HG03108 (cell line): ENCODE data around the gene KHDC1.
A peak's percentile ranks its signal among the peaks of the same experiment; 100 is the strongest.
"Not testable (repeated sequence)": the region's sequence is repeated elsewhere in the genome, so short reads cannot be mapped to it uniquely, and the experiment has no call there.

Source experiments
- ATAC-seq: cut with Tn5 transposase; IDR thresholded peaks from one replicate; pipeline ENCODE4 v1.9.1; 2021; ENCODE audit warnings: moderate library complexity; ENCODE audit not compliant: unreplicated experiment

KHDC1 gene, protein sequence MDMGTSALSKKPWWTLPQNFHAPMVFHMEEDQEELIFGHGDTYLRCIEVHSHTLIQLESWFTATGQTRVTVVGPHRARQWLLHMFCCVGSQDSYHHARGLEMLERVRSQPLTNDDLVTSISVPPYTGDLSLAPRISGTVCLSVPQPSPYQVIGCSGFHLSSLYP

DNA sequence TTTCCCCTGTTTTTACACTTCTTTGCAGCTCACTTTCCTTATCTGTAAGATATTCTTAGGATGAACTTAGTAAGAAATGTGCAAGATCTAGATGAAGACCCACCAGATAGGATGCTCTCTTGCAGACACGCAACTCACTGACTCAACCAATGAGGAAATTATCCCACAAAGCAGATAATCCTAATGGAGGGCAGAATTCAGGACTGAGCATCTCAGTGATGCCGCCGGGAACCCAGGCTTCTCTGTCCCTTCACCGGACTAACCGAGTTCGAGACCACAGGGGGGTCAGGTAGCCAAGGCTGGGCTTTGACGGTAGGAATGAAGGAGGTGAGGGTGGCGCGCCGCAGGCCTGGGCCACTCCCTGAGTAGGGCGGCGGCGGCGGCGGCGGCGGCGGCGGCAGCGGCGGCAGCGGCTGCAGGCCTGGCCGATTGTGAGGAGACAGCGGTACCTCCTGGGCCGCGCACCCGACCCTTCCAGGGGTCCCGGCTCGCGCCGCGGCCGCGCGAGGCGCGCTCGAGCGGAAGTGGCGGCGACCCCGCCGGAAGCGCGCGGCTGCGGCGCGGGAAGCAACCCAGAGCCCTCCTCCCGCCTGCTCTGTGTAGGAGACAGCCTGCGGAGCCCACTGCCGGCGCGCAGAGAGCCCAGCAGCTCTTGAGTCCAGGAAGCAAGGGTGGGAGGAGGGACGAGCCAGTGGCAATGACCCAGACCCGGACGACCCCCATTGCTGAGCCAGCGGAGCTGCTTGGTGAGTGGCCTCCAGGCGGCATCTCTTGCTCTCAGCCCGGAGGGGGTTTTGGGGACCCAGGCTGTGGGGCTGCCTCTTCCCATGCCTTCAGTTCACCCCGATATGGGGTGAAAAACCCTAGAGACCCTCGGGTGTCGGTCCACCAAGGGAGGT is at the start of gene KHDC1:
Gene KHDC1 (minus strand): TSS at position 526 of the 899 bp plus-strand sequence. CDS start 20,679 bp downstream, outside the sequence.
- peak; percentile 97 for ATAC-seq

DNA sequence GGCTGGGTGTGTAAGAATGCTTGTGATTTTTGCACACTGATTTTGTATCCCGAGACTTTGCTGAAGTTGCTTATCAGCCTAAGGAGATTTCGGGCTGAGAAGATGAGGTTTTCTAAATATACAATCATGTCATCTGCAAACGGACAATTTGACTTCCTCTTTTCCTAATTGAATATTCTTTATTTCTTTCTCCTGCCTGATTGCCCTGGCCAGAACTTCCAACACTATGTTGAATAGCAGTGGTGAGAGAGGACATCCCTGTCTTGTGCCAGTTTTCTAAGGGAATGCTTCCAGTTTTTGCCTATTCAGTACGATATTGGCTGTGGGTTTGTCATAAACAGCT is 47.5 kb upstream of the KHDC1 start:
- not testable (repeated sequence) for ATAC-seq

DNA sequence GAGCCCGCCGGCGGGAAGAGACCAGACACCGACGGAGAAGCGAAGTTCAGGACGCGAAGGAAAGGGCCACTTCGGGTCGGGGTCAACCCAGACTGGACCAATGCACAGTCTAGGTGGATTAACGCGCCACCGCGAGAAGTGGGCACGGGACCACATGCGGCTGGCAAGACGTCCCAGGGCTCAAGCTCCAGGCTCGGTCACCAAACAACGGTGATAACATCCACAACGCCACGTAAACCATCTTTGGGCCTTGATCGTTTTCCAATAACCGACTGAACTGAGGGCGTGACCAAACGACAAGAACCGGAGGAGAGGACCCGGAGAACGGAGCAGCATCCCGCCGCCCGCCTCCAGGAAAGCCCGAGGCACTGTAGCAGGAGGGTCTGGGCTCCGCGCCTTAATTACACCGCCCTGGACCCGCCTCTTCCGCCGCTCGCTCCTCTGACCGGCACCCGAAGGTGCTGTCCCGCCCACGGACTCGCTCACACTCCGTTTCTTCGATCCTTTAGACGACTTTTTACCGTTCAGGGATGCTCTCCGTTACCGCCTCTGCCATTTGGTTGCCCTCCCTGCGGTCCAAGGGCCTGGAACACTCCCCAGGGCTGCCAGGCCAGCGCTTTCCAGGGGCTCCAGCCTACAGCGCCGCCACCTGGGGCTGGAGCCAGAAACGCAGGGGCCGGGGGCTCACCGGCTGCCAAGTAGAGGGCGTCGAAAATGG is 46.9 kb upstream of the KHDC1 start:
- ATAC-seq: peak; percentile 97

DNA sequence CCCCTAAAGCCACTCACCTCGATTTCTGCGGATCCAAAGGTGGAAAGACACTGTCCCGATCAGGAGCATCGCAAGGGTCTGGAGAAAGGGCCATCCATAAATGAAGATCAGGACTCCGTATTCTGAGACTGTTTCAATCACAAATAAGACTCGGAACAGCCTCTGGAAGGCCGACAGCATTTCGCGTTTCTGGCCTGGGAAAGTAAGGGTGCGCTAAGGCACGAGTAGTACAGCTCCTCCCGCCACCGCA is 46.5 kb upstream of the KHDC1 start:
- ATAC-seq: no peak

GRCh38 chr6:73308712-73309534 is 45.9 kb upstream of the KHDC1 start:
- ATAC-seq: no peak

DNA sequence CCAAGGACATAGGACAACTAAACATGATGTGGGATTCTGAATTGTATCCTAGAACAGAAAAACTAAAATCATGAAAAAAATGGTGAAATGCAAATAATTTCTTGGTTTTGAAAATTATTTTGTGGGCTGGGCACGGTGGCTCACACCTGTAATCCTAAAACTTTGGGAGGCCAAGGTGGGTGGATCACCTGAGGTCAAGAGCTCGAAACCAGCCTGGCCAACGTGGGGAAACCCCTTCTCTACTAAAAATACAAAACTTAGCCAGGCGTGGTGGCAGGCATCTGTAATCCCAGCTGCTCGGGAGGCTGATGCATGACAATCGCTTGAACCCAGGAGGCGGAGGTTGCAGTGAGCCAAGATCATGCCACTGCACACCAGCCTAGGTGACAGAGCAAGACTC is 40.8 kb upstream of the KHDC1 start:
- not testable (repeated sequence) for ATAC-seq

- ATAC-seq: no peak
These were observed 39.3 kb upstream of the KHDC1 start for GRCh38 chr6:73302339-73302738.

- no peak for ATAC-seq
These were observed 36.4 kb upstream of the KHDC1 start for GRCh38 chr6:73299151-73299971.

DNA sequence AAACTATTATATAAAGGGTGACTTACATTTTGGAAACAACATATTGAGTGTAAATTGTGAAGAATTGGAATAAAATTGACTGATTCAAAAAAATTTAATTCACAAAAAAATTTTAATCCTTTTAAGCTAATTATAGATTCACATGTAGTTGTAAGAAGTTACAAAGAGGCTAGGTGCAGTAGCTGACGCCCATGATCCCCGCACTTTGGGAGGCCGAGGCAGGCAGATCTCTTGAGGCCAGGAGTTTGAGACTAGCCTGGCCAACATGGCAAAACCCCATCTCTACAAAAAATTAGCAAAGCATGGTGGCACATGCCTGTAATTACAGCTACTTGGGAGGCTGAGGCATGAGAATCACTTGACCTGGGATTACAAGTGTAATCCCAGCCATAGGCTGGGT is 30.3 kb upstream of the KHDC1 start:
- ATAC-seq: no peak

- ATAC-seq: no peak
These were observed 27.4 kb upstream of the KHDC1 start for GRCh38 chr6:73290435-73290834.

- no peak for ATAC-seq
These were observed 23.8 kb upstream of the KHDC1 start for GRCh38 chr6:73286752-73287151.

DNA sequence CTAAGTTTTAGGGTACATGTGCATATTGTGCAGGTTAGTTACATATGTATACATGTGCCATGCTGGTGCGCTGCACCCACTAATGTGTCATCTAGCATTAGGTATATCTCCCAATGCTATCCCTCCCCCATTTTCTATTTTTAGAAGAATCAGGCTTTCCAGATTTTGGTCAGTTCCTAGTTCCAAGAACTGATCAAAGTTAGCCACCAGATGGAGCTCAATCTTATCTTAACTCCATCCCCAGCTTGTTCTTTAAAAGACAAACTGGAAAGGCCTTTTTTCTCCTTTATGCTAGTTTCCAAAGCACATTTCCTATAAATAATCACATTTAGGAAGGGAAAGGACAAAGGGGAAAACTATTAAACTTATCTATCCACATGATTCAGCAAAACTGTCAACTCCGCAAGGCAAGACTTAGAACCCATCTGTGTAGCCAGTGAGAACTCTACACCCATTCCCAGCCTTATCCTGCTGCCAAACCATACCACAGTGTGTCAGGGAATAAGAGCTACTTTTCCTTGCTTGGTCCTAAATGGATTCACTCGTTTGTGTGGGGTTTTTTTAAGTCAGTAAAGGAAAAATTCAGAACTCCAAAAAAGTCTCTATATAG is 22.8 kb upstream of the KHDC1 start:
- no peak for ATAC-seq

- ATAC-seq: no peak
These were observed 19.9 kb upstream of the KHDC1 start for GRCh38 chr6:73282871-73283270.

DNA sequence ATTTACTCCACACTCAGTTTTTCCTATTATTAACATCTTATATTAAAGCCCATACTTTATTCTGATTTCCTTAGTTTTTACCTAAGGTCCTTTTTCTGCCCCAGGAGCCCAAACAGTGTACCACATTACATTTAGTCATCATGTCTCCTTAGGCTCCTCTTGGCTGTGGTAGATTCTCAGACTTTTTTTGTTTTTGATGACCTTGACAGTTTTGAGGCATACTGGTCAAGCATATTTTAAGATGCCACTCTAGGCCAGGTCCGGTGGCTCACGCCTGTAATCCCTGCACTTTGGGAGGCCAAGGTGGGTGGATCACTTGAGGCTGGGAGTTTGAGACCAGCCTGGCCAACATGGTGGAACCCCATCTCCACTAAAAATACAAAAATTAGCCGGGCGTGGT is 18.7 kb upstream of the KHDC1 start:
- ATAC-seq: not testable (repeated sequence)

DNA sequence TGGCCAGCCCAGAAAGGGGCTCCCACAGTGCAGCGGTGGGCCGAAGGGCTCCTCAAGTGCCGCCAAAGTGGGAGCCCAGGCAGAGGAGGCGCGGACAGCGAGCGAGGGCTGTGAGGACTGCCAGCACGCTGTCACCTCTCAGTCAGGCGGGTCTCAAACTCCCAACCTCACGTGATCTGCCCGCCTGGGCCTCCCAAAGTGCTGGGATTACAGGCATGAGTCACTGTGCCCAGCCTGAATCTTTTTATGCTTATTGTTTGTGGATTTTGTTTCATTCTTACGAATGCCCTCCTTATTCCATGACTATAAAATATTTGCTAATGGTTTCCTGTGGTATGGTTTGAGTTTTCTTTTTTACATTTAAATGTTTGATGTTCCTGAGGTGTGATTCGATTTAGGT is 6.3 kb upstream of the KHDC1 start:
- not testable (repeated sequence) for ATAC-seq

- not testable (repeated sequence) for ATAC-seq
These were observed 5.9 kb upstream of the KHDC1 start for GRCh38 chr6:73268896-73269295.

DNA sequence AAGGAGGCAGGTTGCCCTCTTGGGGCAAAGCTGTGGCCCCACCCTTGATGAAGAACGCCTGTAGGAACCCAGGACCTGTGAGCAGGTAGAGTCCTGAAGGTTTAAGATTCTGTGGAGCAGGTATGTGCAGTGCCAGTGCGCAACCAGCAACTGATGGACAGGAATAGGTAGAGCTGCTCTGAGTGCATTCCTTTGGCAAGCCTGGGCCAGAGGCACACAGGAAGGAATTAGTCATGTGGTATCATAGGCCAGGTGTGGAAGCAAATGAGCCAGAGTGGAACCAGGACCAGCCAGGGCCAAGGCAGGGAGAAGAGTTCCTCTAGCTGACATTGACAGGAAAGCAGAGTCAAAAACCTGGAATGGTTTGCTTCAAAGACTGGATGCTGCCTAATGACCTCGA is 1.4 kb upstream of the KHDC1 start:
- ATAC-seq: no peak

GRCh38 chr6:73263570-73263909 is 544 bp upstream of the KHDC1 start:
- ATAC-seq: no peak

DNA sequence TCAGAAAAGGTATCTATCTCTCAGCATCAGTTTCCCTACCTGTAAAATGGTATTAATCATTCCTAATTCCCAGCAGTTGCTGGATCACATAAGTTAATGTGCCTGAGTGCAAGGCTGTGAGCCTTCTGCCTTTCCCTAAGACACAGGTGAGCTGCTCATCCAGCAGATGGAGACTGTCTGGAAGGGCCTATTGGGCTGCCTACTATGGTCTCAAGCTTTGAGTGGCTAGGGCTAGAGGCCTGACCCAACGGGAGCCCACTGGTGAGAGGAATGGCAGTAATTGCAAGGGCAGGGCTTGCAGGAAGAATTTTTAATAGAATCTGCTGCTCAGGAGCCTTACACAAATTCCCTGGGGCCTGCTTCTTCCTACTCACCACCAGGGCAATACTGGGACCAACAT is 4.3 kb downstream of the KHDC1 start:
- no peak for ATAC-seq

GRCh38 chr6:73254323-73254722 is 8.7 kb downstream of the KHDC1 start:
- not testable (repeated sequence) for ATAC-seq
